ENCODE measurements around the gene PCSK9. TPM values are rescaled to one million over a fixed set of nuclear protein-coding genes. Genes with fewer than 3 reads are reported as not detected.

Gene PCSK9
- total and polyA plus RNA-seq, 3 experiments from 2014 or later: not detected

Other genes with a start within 250 kb of the PCSK9 start
- gene TTC22, start 238.2 kb upstream of the PCSK9 start, total RNA-seq: 1 to 10 TPM; 2.8 to 2.9 TPM
- gene TTC22, start 238.2 kb upstream of the PCSK9 start, polyA plus RNA-seq: 5.6 TPM
- 10 to 100 TPM; 54.6 to 59.8 TPM for gene DHCR24, start 152.4 kb upstream of the PCSK9 start, total RNA-seq
- 2.6 TPM for gene DHCR24, start 152.4 kb upstream of the PCSK9 start, polyA plus RNA-seq
- not detected for gene TMEM61, start 58.9 kb upstream of the PCSK9 start, total RNA-seq
- not detected for gene TMEM61, start 58.9 kb upstream of the PCSK9 start, polyA plus RNA-seq
- not detected for gene BSND, start 40.6 kb upstream of the PCSK9 start, total RNA-seq
- gene BSND, start 40.6 kb upstream of the PCSK9 start, polyA plus RNA-seq: not detected
- gene USP24, start 175.8 kb downstream of the PCSK9 start, total RNA-seq: 10 to 100 TPM; 51.5 to 51.6 TPM
- 7.5 TPM for gene USP24, start 175.8 kb downstream of the PCSK9 start, polyA plus RNA-seq

All from CD8-positive, alpha-beta memory T cell (primary cell).